HG03565 (cell line): ENCODE measurements around the gene HOOK2.
"Not testable (repeated sequence)": the region's sequence is repeated elsewhere in the genome, so short reads cannot be mapped to it uniquely, and the experiment has no call there.

Source experiments
- ATAC-seq: cut with Tn5 transposase; IDR thresholded peaks from one replicate; pipeline ENCODE4 v1.9.1; 2021; ENCODE audit warnings: mild to moderate bottlenecking, moderate library complexity; ENCODE audit not compliant: unreplicated experiment

HOOK2 gene

GRCh38 chr19:12754465-12755196 lies 20.7 kb downstream of the HOOK2 start:
- no peak for ATAC-seq

- ATAC-seq: no peak
These were observed 23.1 kb downstream of the HOOK2 start for GRCh38 chr19:12752056-12752781.

GRCh38 chr19:12751635-12752034 lies 23.7 kb downstream of the HOOK2 start, which contains the start of gene BEST2:
Gene BEST2, plus strand, starts transcription at chr19:12751791. Its CDS starts 802 bp downstream, at chr19:12752593.
- no peak for ATAC-seq

GRCh38 chr19:12750851-12751250 lies 24.5 kb downstream of the HOOK2 start:
- ATAC-seq: no peak

GRCh38 chr19:12749938-12750521 lies 25.3 kb downstream of the HOOK2 start:
- ATAC-seq: no peak

- no peak for ATAC-seq
These were observed 26.9 kb downstream of the HOOK2 start for GRCh38 chr19:12748489-12748888.

- ATAC-seq: no peak
These were observed 30.0 kb downstream of the HOOK2 start for GRCh38 chr19:12745166-12745897.

GRCh38 chr19:12737835-12738351 lies 37.5 kb downstream of the HOOK2 start:
- no peak for ATAC-seq

- peak; percentile 54 for ATAC-seq
These were observed 38.1 kb downstream of the HOOK2 start, which contains the start of gene GET3 for GRCh38 chr19:12736995-12737834. Gene GET3, plus strand, starts transcription at chr19:12737497. Its CDS starts 9 bp downstream, at chr19:12737506.

GRCh38 chr19:12733369-12734214 lies 41.8 kb downstream of the HOOK2 start:
- ATAC-seq: no peak

GRCh38 chr19:12731337-12731736 lies 44.0 kb downstream of the HOOK2 start:
- no peak for ATAC-seq

- no peak for ATAC-seq
These were observed 45.3 kb downstream of the HOOK2 start for GRCh38 chr19:12730064-12730463.

- ATAC-seq: no peak
These were observed 47.5 kb downstream of the HOOK2 start for GRCh38 chr19:12727745-12728433.

GRCh38 chr19:12726988-12727316 lies 48.4 kb downstream of the HOOK2 start:
- ATAC-seq: no peak

GRCh38 chr19:12725612-12726011 lies 49.7 kb downstream of the HOOK2 start:
- ATAC-seq: not testable (repeated sequence)

- no peak for ATAC-seq
These were observed 51.5 kb downstream of the HOOK2 start, which contains the start of gene TNPO2 for GRCh38 chr19:12723641-12724426. Gene TNPO2, minus strand, starts transcription at chr19:12723932. Its CDS starts 2,955 bp downstream, at chr19:12720977.

- no peak for ATAC-seq
These were observed 52.0 kb downstream of the HOOK2 start for GRCh38 chr19:12723381-12723640.
